Measurements from ENCODE around the gene NLRP4. TPM values are rescaled to one million over a fixed set of nuclear protein-coding genes. Genes with fewer than 3 reads are reported as not detected.

The NLRP4 gene
- total RNA-seq, 1 donor from 2014 or later, result not detected

DNA sequence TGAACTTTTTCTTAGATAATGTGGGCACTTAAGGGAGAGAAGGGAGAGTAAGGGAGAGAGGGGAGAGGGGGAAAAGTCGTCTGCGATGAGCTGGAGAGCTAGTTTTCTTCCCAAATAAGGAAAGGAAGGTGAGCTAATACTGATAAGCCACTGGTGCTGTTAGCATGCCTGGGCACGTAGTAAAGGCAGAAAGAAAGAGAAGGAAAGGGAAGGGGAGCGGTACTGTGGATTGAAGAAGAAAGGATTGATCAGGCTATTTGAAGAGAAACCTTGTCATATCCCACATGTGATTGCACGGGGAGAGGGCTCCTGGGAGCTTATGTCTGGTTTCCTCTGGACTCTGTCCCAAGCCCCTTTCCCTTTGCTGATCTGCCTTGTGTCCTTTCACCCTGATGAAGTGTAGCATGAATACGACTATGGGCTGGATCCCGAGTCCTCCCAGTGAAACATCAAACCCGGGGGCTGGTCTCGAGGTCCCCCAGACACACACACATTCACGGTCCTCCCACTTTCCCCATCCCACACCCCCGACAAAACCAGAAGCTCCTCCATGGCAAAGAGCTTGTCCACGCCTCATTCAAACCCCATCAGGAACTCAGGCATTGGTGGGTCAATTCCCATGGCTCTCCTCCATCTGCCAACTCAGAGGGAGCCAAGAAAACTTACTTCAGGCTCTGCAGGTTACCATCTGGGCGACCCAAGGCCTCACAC is 65.2 kb downstream of the NLRP4 start:
- Mint-ChIP-seq H3K27me3 (ENCODE audit: low read depth) (no peaks in the 10 kb centered on the region), H3K4me1 (ENCODE audit: low read depth) (no peaks in the 10 kb centered on the region), H3K27ac (ENCODE audit: unreplicated experiment) (no peak overlapping the region), H3K9me3 (ENCODE audit: low read depth) (peaks cover 52% of the 10 kb centered on the region), H3K36me3 (ENCODE audit: low read depth) (peaks cover 2% of the 10 kb centered on the region), H3K4me3 (ENCODE audit: unreplicated experiment) (no peak overlapping the region)
- TF ChIP-seq, protein P1, sequence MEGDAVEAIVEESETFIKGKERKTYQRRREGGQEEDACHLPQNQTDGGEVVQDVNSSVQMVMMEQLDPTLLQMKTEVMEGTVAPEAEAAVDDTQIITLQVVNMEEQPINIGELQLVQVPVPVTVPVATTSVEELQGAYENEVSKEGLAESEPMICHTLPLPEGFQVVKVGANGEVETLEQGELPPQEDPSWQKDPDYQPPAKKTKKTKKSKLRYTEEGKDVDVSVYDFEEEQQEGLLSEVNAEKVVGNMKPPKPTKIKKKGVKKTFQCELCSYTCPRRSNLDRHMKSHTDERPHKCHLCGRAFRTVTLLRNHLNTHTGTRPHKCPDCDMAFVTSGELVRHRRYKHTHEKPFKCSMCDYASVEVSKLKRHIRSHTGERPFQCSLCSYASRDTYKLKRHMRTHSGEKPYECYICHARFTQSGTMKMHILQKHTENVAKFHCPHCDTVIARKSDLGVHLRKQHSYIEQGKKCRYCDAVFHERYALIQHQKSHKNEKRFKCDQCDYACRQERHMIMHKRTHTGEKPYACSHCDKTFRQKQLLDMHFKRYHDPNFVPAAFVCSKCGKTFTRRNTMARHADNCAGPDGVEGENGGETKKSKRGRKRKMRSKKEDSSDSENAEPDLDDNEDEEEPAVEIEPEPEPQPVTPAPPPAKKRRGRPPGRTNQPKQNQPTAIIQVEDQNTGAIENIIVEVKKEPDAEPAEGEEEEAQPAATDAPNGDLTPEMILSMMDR (IDR thresholded peaks at IDR 0.05), result no peak
- no peak for DNase-seq (ENCODE audit: low spot score)

DNA sequence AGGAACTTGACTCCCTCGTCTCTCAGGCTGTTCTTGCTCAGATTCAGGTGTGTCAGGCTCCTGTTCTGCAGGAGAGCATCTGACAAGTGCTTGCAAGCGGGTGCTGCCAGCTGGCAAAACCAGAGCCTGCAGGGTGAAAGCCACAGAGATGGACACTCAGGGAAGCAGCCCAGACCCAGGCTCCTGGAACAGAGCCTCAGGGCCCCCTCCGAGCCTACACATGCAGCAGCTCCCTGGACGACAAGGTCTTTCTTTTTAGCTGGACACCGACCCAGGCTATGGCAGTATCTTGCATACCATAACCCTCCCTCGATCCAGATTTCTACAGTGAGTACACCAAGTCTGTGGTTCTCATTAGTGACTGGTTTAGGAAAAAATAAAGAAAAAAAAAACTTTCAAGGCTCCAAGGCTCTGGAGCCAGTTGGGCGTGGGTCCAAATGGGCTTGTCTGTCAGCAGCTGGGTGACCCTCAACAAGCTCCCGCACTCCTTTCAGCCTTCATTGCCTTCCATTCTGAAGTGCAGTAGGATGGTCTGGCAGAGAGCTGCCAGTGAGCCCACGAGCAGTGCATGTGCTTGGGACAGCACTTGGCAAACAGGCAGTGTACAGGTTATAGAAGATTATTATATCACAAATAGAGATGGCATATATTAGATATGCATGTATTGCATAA is 65.9 kb downstream of the NLRP4 start:
- peaks cover 49% of the 10 kb centered on the region for H3K9me3 Mint-ChIP-seq (ENCODE audit: low read depth)
- peaks cover 2% of the 10 kb centered on the region for H3K36me3 Mint-ChIP-seq (ENCODE audit: low read depth)
- TF ChIP-seq, protein P1 (IDR thresholded peaks at IDR 0.05), result no peak
- H3K4me3 Mint-ChIP-seq (ENCODE audit: unreplicated experiment), result no peak overlapping the region
- DNase-seq (ENCODE audit: low spot score), result no peak
- H3K4me1 Mint-ChIP-seq (ENCODE audit: low read depth), result no peaks in the 10 kb centered on the region
- H3K27ac Mint-ChIP-seq (ENCODE audit: unreplicated experiment), result no peak overlapping the region
- no peaks in the 10 kb centered on the region for H3K27me3 Mint-ChIP-seq (ENCODE audit: low read depth)

DNA sequence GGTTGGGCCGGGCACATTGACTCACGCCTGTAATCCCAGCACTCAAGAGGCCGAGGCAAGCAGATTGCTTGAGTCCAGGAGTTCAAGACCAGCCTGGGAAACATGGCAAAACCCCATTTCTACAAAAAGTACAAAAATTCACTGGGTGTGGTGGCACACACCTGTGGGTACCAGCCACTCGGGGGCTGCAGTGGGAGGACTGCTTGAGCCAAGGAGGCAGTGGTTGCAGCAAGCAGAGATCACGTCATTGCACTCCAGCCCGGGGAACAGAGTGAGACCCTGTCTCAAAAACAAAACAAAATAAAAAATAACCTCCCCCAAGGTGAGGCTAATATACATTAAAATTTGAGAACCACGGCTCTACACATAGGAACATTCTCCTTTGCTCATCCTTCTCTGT is 70.9 kb downstream of the NLRP4 start:
- TF ChIP-seq, protein P1 (IDR thresholded peaks at IDR 0.05), result no peak
- DNase-seq (ENCODE audit: low spot score), result no peak
- peaks cover 65% of the 10 kb centered on the region for H3K9me3 Mint-ChIP-seq (ENCODE audit: low read depth)

DNA sequence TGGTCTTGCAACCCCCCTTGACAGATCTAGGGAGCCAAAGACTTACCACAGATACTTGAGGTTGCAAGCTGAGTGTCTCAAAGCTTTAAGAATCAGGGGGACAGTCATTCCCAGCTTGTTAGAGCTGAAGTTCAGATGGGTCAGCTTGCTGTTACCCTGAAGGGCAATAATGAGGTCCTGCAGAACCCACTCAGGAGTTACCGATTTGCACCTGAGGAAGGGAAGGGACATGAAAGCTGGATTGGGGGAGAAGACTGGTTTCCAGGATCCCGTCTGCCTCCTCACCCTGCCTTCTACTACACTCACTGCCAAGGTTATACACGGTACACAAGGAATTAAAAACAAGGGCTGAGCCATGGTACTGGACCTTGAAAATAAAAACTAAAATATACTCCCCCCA is 71.4 kb downstream of the NLRP4 start:
- Mint-ChIP-seq H3K27ac (ENCODE audit: unreplicated experiment) (no peak overlapping the region), H3K4me1 (ENCODE audit: low read depth) (no peaks in the 10 kb centered on the region), H3K9me3 (ENCODE audit: low read depth) (peaks cover 69% of the 10 kb centered on the region), H3K4me3 (ENCODE audit: unreplicated experiment) (no peak overlapping the region), H3K36me3 (ENCODE audit: low read depth) (no peaks in the 10 kb centered on the region), H3K27me3 (ENCODE audit: low read depth) (no peaks in the 10 kb centered on the region)
- TF ChIP-seq, protein P1 (IDR thresholded peaks at IDR 0.05), result no peak
- DNase-seq (ENCODE audit: low spot score), result no peak

More for the DNA sequence above, 70.9 kb downstream of the NLRP4 start:
- Mint-ChIP-seq H3K4me1 (ENCODE audit: low read depth) (no peaks in the 10 kb centered on the region), H3K36me3 (ENCODE audit: low read depth) (no peaks in the 10 kb centered on the region), H3K27me3 (ENCODE audit: low read depth) (no peaks in the 10 kb centered on the region), H3K27ac (ENCODE audit: unreplicated experiment) (no peak overlapping the region), H3K4me3 (ENCODE audit: unreplicated experiment) (no peak overlapping the region)

DNA sequence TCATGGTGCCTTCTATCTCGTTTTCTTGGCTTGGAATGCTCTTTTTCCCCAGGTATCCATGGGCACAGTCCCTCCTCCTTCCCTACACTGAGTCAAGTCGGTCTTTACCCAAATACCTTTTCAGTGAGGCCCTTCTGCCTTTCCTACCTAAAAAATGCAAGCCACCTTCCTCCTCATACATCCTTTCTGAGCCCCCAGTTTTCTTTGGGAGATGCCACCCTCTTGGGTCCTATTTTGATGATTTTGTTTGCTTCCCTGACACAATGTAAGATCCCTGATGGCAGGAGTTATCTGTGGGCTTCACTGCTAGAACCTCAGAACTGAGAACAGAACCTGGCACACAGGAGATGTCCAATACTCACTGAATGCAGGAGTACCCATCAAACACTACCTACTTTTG is 73.5 kb downstream of the NLRP4 start:
- no peak for DNase-seq (ENCODE audit: low spot score)
- Mint-ChIP-seq H3K4me1 (ENCODE audit: low read depth) (no peaks in the 10 kb centered on the region), H3K36me3 (ENCODE audit: low read depth) (peaks cover under 1% of the 10 kb centered on the region), H3K27me3 (ENCODE audit: low read depth) (no peaks in the 10 kb centered on the region), H3K4me3 (ENCODE audit: unreplicated experiment) (no peak overlapping the region), H3K9me3 (ENCODE audit: low read depth) (peaks cover 67% of the 10 kb centered on the region), H3K27ac (ENCODE audit: unreplicated experiment) (no peak overlapping the region)
- TF ChIP-seq, protein P1 (IDR thresholded peaks at IDR 0.05), result no peak
